OCI-LY1 (cell line): ENCODE measurements around the gene RASA3.

ENCODE experiments used
- EZH2 ChIP-seq: fragments of 200-600 bp; sonication (generic), shearing (Covaris generic); IDR thresholded peaks from 2 replicates; pipeline ENCODE4 v1.8.0; 2017; ENCODE audit warnings: borderline replicate concordance, mixed run types, mild to moderate bottlenecking, antibody characterized with exemption, low read length, moderate library complexity, mixed read lengths
- TF ChIP-seq, protein P1 (sequence below): fragments of 200-600 bp; sonication (generic), shearing (Covaris generic); IDR thresholded peaks from 2 replicates; pipeline ENCODE4 v1.5.1; 2017; ENCODE audit warnings: mild to moderate bottlenecking, antibody characterized with exemption, low read length, moderate library complexity, mixed read lengths

GRCh38 chr13:114033541-114034315, 98.7 kb downstream of the RASA3 start:
- TF ChIP-seq, protein P1, sequence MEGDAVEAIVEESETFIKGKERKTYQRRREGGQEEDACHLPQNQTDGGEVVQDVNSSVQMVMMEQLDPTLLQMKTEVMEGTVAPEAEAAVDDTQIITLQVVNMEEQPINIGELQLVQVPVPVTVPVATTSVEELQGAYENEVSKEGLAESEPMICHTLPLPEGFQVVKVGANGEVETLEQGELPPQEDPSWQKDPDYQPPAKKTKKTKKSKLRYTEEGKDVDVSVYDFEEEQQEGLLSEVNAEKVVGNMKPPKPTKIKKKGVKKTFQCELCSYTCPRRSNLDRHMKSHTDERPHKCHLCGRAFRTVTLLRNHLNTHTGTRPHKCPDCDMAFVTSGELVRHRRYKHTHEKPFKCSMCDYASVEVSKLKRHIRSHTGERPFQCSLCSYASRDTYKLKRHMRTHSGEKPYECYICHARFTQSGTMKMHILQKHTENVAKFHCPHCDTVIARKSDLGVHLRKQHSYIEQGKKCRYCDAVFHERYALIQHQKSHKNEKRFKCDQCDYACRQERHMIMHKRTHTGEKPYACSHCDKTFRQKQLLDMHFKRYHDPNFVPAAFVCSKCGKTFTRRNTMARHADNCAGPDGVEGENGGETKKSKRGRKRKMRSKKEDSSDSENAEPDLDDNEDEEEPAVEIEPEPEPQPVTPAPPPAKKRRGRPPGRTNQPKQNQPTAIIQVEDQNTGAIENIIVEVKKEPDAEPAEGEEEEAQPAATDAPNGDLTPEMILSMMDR: no peak
- TF ChIP-seq EZH2: no peak
